Panc1 (cell line): ENCODE results near the gene CX3CL1.

Source experiments
- SIN3A ChIP-seq: IDR thresholded peaks from 2 replicates; pipeline ENCODE4 v1.6.1; 2012; ENCODE audit warnings: low read depth, mild to moderate bottlenecking, low read length, moderate library complexity, borderline replicate concordance; ENCODE audit not compliant: insufficient read depth
- TF ChIP-seq, protein P1 (sequence below): fragments of 450-650 bp; IDR thresholded peaks from 2 replicates; pipeline ENCODE4 v1.5.1; 2017; ENCODE audit warnings: mild to moderate bottlenecking

DNA sequence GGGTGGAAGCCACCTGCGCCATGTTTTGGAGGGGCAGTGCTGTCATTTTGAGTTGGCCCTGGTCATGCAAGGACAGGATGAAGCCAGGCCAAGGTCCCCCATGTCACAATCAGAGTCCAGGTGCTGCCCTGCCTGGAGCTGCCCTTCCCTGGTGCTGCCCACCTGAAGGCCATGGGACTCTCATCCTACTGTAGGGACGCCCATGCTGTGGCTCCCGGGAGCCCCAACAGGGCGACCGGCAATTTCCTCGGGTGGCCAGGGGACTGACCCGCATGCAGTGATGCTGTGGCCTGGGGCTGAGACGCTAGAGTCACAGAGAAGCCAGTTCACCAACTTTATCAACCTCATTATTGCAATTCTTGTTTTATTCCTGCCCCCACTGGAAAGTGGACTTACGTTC is 40.3 kb downstream of the CX3CL1 start:
- TF ChIP-seq, protein P1, sequence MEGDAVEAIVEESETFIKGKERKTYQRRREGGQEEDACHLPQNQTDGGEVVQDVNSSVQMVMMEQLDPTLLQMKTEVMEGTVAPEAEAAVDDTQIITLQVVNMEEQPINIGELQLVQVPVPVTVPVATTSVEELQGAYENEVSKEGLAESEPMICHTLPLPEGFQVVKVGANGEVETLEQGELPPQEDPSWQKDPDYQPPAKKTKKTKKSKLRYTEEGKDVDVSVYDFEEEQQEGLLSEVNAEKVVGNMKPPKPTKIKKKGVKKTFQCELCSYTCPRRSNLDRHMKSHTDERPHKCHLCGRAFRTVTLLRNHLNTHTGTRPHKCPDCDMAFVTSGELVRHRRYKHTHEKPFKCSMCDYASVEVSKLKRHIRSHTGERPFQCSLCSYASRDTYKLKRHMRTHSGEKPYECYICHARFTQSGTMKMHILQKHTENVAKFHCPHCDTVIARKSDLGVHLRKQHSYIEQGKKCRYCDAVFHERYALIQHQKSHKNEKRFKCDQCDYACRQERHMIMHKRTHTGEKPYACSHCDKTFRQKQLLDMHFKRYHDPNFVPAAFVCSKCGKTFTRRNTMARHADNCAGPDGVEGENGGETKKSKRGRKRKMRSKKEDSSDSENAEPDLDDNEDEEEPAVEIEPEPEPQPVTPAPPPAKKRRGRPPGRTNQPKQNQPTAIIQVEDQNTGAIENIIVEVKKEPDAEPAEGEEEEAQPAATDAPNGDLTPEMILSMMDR: no peak
- TF ChIP-seq SIN3A: no peak
